ENCODE measurements around the gene NKX6-1. TPM values are rescaled to one million over a fixed set of nuclear protein-coding genes. Genes with fewer than 3 reads are reported as not detected.

Gene NKX6-1
- total RNA-seq, 1 donor from 2014 or later, result not detected

- no peak overlapping the region for H3K4me3 ChIP-seq (ENCODE audit: low read depth, low read length)
- no peak for DNase-seq (ENCODE audit: low read depth)
- H3K36me3 ChIP-seq (ENCODE audit: control insufficient read depth, insufficient read depth, low read length), result no peaks in the 10 kb centered on the region
- TF ChIP-seq CTCF (IDR thresholded peaks at IDR 0.05; ENCODE audit: insufficient read depth, low read length, poor library complexity, severe bottlenecking), result no peak
- H3K27me3 ChIP-seq (ENCODE audit: control insufficient read depth, insufficient read depth, low read length), result peaks cover 68% of the 10 kb centered on the region
Measured at GRCh38 chr4:84481077-84481859, 17.8 kb downstream of the NKX6-1 start.

GRCh38 chr4:84480082-84480481 lies 19.0 kb downstream of the NKX6-1 start:
- DNase-seq (ENCODE audit: low read depth), result no peak
- Histone ChIP-seq H3K36me3 (ENCODE audit: control insufficient read depth, insufficient read depth, low read length) (no peaks in the 10 kb centered on the region), H3K4me3 (ENCODE audit: low read depth, low read length) (no peak overlapping the region), H3K27me3 (ENCODE audit: control insufficient read depth, insufficient read depth, low read length) (peaks cover 58% of the 10 kb centered on the region)
- TF ChIP-seq CTCF (IDR thresholded peaks at IDR 0.05; ENCODE audit: insufficient read depth, low read length, poor library complexity, severe bottlenecking), result no peak

GRCh38 chr4:84479663-84480062 lies 19.4 kb downstream of the NKX6-1 start:
- Histone ChIP-seq H3K4me3 (ENCODE audit: low read depth, low read length) (no peak overlapping the region), H3K27me3 (ENCODE audit: control insufficient read depth, insufficient read depth, low read length) (peaks cover 54% of the 10 kb centered on the region), H3K36me3 (ENCODE audit: control insufficient read depth, insufficient read depth, low read length) (no peaks in the 10 kb centered on the region)
- DNase-seq (ENCODE audit: low read depth), result no peak
- peak; percentile 5 for TF ChIP-seq CTCF (IDR thresholded peaks at IDR 0.05; ENCODE audit: insufficient read depth, low read length, poor library complexity, severe bottlenecking)

- no peak for DNase-seq (ENCODE audit: low read depth)
- TF ChIP-seq CTCF (IDR thresholded peaks at IDR 0.05; ENCODE audit: insufficient read depth, low read length, poor library complexity, severe bottlenecking), result no peak
- H3K4me3 ChIP-seq (ENCODE audit: low read depth, low read length), result no peak overlapping the region
- no peaks in the 10 kb centered on the region for H3K36me3 ChIP-seq (ENCODE audit: control insufficient read depth, insufficient read depth, low read length)
- peaks cover 34% of the 10 kb centered on the region for H3K27me3 ChIP-seq (ENCODE audit: control insufficient read depth, insufficient read depth, low read length)
Measured at GRCh38 chr4:84477738-84478137, 21.4 kb downstream of the NKX6-1 start.

- peaks cover 5% of the 10 kb centered on the region for H3K27me3 ChIP-seq (ENCODE audit: control insufficient read depth, insufficient read depth, low read length)
- no peaks in the 10 kb centered on the region for H3K36me3 ChIP-seq (ENCODE audit: control insufficient read depth, insufficient read depth, low read length)
- TF ChIP-seq CTCF (IDR thresholded peaks at IDR 0.05; ENCODE audit: insufficient read depth, low read length, poor library complexity, severe bottlenecking), result no peak
- no peak overlapping the region for H3K4me3 ChIP-seq (ENCODE audit: low read depth, low read length)
- DNase-seq (ENCODE audit: low read depth), result no peak
Measured at GRCh38 chr4:84474107-84474506, 25.0 kb downstream of the NKX6-1 start.

- no peak for DNase-seq (ENCODE audit: low read depth)
- Histone ChIP-seq H3K36me3 (ENCODE audit: control insufficient read depth, insufficient read depth, low read length) (no peaks in the 10 kb centered on the region), H3K4me3 (ENCODE audit: low read depth, low read length) (no peak overlapping the region), H3K27me3 (ENCODE audit: control insufficient read depth, insufficient read depth, low read length) (peaks cover 3% of the 10 kb centered on the region)
- no peak for TF ChIP-seq CTCF (IDR thresholded peaks at IDR 0.05; ENCODE audit: insufficient read depth, low read length, poor library complexity, severe bottlenecking)
Measured at GRCh38 chr4:84472154-84472553, 26.9 kb downstream of the NKX6-1 start.

All from kidney epithelial cell (primary cell).